HG02610 (cell line): ENCODE measurements around the gene SPRED2.

ENCODE experiments used
- ATAC-seq: cut with Tn5 transposase; IDR thresholded peaks from one replicate; pipeline ENCODE4 v1.9.1; 2021; ENCODE audit warnings: mild to moderate bottlenecking, moderate library complexity; ENCODE audit not compliant: unreplicated experiment

SPRED2 gene

GRCh38 chr2:65316072-65316471 lies 116.3 kb downstream of the SPRED2 start:
- ATAC-seq: no peak

DNA sequence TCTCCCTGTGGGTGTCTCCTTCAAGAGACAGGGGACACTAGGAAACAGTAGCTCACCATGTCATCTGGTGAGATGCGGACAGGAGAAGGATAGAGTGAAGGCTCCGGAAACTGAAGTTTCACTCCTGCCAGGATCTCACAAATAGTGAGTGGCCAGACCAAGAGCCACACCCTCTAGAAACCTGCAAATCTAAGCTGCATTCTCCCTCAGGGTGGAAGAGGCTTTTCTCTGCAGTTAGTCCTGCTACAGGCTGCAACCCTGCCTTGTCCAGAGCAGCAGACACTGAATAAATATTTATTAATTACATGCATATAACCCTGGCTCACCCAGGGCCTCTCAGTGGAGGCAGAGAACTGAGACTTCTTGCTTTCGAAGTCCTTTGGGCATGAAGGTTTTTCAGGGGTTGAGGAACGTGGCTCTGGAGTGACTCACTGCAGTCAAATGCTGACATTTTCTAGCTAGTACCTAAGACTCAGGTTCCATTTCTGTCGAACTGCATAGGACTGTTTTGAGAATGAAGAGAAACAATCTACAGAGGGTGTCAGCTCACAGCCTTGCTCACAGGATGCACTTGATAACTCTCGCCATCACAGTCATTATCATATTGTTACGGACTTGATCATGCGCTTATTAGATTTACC lies 117.5 kb downstream of the SPRED2 start:
- ATAC-seq: no peak

- no peak for ATAC-seq
These were observed 118.5 kb downstream of the SPRED2 start for GRCh38 chr2:65313954-65314256.

- no peak for ATAC-seq
These were observed 119.1 kb downstream of the SPRED2 start for GRCh38 chr2:65313126-65313953.

DNA sequence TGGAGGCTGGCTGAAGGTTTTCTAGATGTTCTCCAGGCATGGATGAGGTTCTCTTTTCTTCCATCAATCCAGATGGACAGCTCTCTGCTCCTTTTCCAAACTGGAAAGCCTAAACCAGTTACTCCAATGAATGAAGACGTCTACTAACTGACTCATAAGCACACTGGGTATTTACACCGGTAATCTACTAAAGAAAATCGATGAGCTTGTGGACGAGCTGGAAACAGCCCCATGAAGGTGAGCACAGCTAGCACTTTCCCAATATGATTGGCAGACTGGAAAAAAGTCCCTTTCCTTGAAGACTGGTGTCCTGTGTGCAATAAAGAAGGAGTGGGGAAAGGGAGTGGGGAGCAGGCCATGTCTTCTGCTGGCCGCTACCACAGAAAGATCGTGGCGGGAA lies 120.8 kb downstream of the SPRED2 start:
- ATAC-seq: no peak

- no peak for ATAC-seq
These were observed 121.3 kb downstream of the SPRED2 start for GRCh38 chr2:65311049-65311448.

DNA sequence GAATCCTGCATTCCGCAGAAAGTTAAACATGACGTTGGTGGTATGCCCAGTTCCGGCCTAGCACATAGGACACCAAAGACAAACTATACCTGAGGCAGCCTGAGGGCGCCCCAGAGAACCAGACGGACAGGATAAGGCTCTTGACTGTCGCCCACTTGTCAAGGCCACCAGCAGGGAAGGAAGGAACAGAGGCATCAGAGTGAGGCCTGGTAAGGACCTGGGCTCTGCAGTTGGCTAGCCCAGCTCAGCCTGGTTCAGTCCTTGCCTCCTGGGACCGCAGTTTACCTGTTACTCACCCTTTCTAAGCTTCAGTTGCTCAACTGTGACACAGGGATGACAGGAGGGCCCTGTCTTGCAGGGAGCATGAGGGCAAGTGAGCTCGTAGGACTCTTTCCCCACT lies 122.7 kb downstream of the SPRED2 start:
- ATAC-seq: no peak

GRCh38 chr2:65305934-65306333 lies 126.5 kb downstream of the SPRED2 start:
- no peak for ATAC-seq

GRCh38 chr2:65300761-65301711 lies 131.4 kb downstream of the SPRED2 start:
- ATAC-seq: peak; percentile 92

DNA sequence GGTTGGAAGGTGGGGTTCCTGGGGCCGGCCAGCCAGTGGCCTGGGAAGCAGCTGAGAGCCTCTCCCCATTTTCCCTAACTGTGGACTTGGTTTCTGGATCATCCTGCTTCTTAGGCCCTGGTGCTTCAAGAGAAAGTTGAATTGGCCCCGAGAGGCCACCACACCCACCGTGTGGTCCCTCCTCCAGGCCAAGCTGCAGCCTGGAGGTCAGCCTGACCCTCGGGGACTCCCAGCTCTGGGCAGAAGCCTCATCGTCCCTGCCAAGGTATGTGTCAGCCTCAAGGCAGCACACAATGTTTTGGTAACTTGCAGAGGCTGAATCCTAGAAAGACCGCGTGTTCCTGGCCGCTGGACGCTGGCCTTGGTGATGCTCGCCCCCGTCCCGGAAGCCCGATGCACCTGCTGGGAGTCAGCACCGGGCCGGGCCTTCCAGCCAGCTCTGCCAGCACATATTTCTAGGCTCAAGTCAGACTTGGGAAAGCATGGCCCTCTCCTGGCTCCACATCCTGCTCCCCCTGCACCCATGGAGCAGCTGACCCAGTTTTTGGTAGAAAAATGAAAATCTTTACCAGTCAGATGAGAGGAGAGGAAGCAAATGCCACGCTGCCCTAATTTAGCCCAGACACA lies 132.2 kb downstream of the SPRED2 start:
- no peak for ATAC-seq

GRCh38 chr2:65299246-65299645 lies 133.2 kb downstream of the SPRED2 start:
- ATAC-seq: peak; percentile 37

GRCh38 chr2:65298089-65298488 lies 134.3 kb downstream of the SPRED2 start:
- ATAC-seq: no peak

GRCh38 chr2:65297544-65297943 lies 134.9 kb downstream of the SPRED2 start:
- ATAC-seq: no peak

- ATAC-seq: no peak
These were observed 135.4 kb downstream of the SPRED2 start for GRCh38 chr2:65296971-65297370.

- ATAC-seq: no peak
These were observed 137.7 kb downstream of the SPRED2 start for GRCh38 chr2:65294701-65295100.

GRCh38 chr2:65294136-65294535 lies 138.3 kb downstream of the SPRED2 start:
- no peak for ATAC-seq

- ATAC-seq: no peak
These were observed 139.0 kb downstream of the SPRED2 start for GRCh38 chr2:65293376-65293775.

GRCh38 chr2:65292461-65293011 lies 139.9 kb downstream of the SPRED2 start:
- no peak for ATAC-seq

GRCh38 chr2:65292106-65292400 lies 140.3 kb downstream of the SPRED2 start:
- no peak for ATAC-seq

DNA sequence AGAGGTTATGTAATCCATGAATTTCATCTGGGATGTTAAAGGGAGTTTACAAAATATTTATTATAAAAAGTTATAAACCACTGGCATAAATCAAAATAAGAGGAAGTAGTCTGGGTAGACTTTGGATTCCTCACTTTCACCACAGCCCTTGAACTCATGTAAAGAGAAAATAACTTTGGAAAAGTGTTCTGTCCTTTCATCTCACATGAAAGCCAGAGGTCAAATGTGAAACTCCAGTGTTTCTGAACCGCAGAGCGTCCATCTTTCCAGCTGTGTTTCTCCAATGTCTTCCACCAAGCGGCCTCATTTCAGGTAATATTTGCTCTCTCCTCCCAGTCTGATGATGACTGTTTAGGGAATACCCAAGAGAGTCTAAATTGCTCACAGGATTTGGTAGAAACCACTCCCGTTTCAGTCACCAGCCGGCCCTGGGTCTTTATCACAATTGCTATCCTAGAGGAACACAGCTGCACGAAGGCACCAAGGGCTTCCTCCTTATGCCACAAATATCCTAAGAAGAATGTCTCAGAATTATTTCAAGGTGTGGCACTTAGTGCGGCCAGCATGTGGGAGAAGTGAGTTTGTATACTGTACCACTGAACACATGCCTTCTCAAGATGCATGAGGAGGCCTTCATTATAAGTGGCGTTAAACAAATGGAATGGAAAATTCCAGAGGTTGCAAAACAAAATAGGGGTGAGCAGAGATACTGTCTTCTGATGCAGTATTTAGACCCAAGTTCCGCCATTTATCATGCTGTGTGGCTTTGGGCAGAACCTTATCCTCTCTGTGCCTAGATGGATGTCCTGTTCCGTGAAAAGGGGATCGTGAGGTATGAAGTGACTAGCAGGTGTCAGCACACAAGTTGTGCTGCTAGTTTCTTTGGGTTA lies 140.9 kb downstream of the SPRED2 start:
- ATAC-seq: no peak
